Prostate gland (tissue), 2 donors: Measurements from ENCODE around the gene WNT5B. TPM values are rescaled to one million over a fixed set of nuclear protein-coding genes. Genes with fewer than 3 reads are reported as not detected.
"Not testable (repeated sequence)": the region's sequence is repeated elsewhere in the genome, so short reads cannot be mapped to it uniquely, and the experiment has no call there.

Source experiments
- DNase-seq: peaks from one replicate; pipeline ENCODE4 v3.0.0-alpha.2; 2019; ENCODE audit warnings: low spot score
- H3K27ac ChIP-seq, 2 donors: fragments of 200-600 bp; sonication (generic); 2 replicates each; pipeline ENCODE4 v1.5.1; 2017 to 2019
- H3K27me3 ChIP-seq: fragments of 200-600 bp; sonication (generic); replicated peaks from 2 replicates; pipeline ENCODE4 v1.5.1; 2019; ENCODE audit not compliant: insufficient read depth
- H3K36me3 ChIP-seq, 2 donors: fragments of 200-600 bp; sonication (generic); 1 replicate in 1 of 2; 2 replicates in 1 of 2; pipeline versions ENCODE4 v1.5.1 to v1.8.1; 2017 to 2019
- H3K4me1 ChIP-seq: fragments of 200-600 bp; sonication (generic); replicated peaks from 2 replicates; pipeline ENCODE4 v1.5.1; 2019
- H3K4me3 ChIP-seq, 2 donors: fragments of 200-600 bp; sonication (generic); 2 replicates each; pipeline ENCODE4 v1.5.1; 2017 to 2019
- H3K9me3 ChIP-seq: fragments of 200-600 bp; sonication (generic); 2 replicates; pipeline ENCODE4 v1.5.1; 2017
- CTCF ChIP-seq, 4 experiments: fragments of 200-600 bp in 2 of 4; fragments of 450-650 bp in 2 of 4; sonication (generic) in 2 of 4; IDR thresholded peaks; 1 replicate in 3 of 4; 2 replicates in 1 of 4; pipeline ENCODE4 v1.5.1; 2016 to 2019; ENCODE audit warnings: antibody characterized with exemption in 4 of 4, mild to moderate bottlenecking in 2 of 4, moderate library complexity in 2 of 4
- POLR2A ChIP-seq: fragments of 450-650 bp; IDR thresholded peaks from one replicate; pipeline ENCODE4 v1.6.1; 2016; ENCODE audit warnings: antibody characterized with exemption, mild to moderate bottlenecking
- POLR2AphosphoS5 ChIP-seq: sonication (generic); formaldehyde crosslinking; IDR thresholded peaks from one replicate; pipeline ENCODE4 v1.6.1; 2017; ENCODE audit warnings: antibody characterized with exemption
- WGBS: methylation state at CpG from one replicate; pipeline ENCODE4 v1.1.5; 2018; 5-methylcytosine and 5-hydroxymethylcytosine counted together
- intact Hi-C: fragments of 100-400 bp; cut with DNase I; formaldehyde crosslinking; loops from one replicate; pipeline ENCODE4 v1.14.2; 2022
- total RNA-seq, 2 donors: library from RNA; depleted of rRNA; stranded (reverse); fragments of >200 nt; gene quantifications; one replicate each; pipeline ENCODE4 v1.1.0, GENCODE V29; 2016

The WNT5B gene
- total RNA-seq, 2 donors from 2014 or later, result 34.6 to 65.4 TPM

DNA sequence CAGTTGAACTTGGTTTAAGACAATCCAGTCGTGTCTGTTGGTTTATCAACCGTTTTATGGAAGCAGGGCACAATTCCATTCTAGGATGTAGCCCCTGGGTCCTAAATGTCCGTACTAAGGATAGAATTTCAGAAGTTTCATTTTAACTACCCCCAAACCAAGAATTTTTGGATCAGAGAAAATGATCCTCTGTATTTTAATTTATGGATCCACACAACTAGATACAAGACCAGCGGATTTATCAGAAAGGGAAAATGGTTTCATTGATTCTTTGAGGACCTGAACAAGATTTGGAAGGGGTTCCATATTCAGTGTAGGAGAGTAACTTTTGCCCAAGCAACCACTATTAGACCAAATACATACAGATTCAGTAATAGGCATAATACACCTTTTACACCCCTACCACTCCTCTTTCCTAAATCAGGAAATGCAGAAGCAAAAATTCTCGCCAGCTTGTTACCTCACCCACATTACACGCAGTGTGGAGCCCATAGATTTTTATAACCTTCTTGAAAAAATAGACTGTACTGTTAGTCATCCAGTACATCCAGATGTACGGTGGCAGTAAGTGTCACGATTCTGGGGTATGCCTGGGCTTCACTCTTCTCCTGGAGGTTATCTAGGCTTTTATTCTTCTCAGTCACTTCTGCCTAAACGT, 33.2 kb upstream of the WNT5B start:
- 63% methylated on average over 9 of the region's 9 CpGs for WGBS

DNA sequence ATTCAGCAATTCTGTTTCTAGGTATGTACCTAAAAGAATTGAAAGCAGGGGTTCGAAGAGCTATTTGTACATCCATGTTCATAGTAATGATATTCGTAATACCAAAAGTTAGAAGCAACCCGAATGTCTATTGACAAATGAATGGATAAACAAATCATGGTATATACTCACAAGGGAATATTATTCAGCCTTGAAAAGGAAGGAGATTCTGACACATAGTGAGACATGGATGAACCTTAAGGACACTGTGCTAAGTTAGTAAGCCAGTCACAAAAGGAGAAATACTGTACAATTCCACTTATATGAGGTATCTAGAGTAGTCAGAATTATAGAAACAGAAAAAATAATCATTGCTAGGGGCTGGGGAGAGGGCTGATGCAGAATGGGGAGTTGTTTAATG, 30.3 kb upstream of the WNT5B start:
- TF ChIP-seq CTCF (IDR thresholded peaks at IDR 0.05) (no peak), POLR2AphosphoS5 (no peak), POLR2A (no peak)
- Histone ChIP-seq H3K9me3 (no peaks in the 10 kb centered on the region), H3K4me1 (no peaks in the 10 kb centered on the region), H3K36me3 (no peaks in the 10 kb centered on the region), H3K27me3 (no peaks in the 10 kb centered on the region), H3K4me3 (no peak overlapping the region), H3K27ac (no peak overlapping the region)
- 97% methylated on average over 3 of the region's 3 CpGs for whole genome bisulfite sequencing
- no peak for DNase-seq
- intact Hi-C loops, result loop anchor here (10.0 kb wide), 2 partner anchors 954 to 1024 kb away; no protein-coding TSS in a partner anchor

More for the DNA sequence above, 33.2 kb upstream of the WNT5B start:
- Histone ChIP-seq H3K27me3 (no peaks in the 10 kb centered on the region), H3K36me3 (no peaks in the 10 kb centered on the region), H3K27ac (peak overlapping the region; percentile 96 to 97), H3K4me1 (peaks cover 7% of the 10 kb centered on the region), H3K9me3 (no peaks in the 10 kb centered on the region), H3K4me3 (no peak overlapping the region)
- intact Hi-C loops, result loop anchor here (10.0 kb wide), 2 partner anchors 951 to 1021 kb away; no protein-coding TSS in a partner anchor
- DNase-seq, result no peak
- TF ChIP-seq CTCF (IDR thresholded peaks at IDR 0.05) (no peak), POLR2A (no peak), POLR2AphosphoS5 (no peak)

GRCh38 chr12:1602706-1603105, 26.3 kb upstream of the WNT5B start:
- peaks cover 14% of the 10 kb centered on the region for H3K4me1 ChIP-seq
- H3K27ac ChIP-seq, result peak overlapping the region in 1 of 2 donors; percentile 41
- WGBS, result 89% methylated on average over 9 of the region's 9 CpGs
- H3K4me3 ChIP-seq, H3K9me3 ChIP-seq, H3K36me3 ChIP-seq, DNase-seq, H3K27me3 ChIP-seq, intact Hi-C loops: not testable (repeated sequence)

DNA sequence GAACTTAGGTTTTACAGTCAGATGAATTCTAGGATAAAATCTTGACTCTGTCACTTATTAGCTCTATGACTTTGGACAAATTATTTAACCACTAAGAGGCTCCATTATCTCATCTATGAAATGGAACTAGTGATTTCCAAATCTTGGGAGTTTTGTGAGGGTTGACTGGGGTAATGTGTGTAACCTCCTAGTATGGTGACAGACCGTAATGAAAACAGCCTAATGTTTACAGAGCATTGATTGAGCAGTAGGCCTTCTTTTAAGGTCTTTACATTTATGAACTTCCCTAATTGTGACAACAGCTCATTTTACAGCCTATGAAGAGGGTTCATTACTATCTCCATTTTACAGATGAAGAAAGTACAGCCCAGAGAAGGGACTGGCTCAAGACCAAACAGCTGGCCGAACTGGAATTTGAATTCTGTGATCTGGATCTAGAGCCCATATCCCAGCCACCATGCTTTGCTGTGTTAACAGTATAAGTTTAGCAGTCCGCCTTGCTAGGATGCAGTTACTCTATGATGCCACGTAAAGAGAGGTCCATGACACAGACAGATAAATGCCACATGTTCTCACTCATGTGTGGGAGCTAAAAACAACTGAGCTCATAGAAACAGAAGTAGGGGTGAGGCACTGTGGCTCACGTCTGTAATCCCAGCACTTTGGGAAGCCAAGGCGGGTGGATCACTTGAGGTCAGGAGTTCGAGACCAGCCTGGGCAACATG, 25.6 kb upstream of the WNT5B start:
- DNase-seq, result no peak
- H3K27ac ChIP-seq, result peak overlapping the region; percentile 88 to 92
- TF ChIP-seq CTCF (IDR thresholded peaks at IDR 0.05) (no peak), POLR2A (no peak), POLR2AphosphoS5 (no peak)
- H3K4me3 ChIP-seq, result no peak overlapping the region
- WGBS, result 76% methylated on average over 7 of the region's 7 CpGs
- H3K9me3 ChIP-seq, result no peaks in the 10 kb centered on the region
- intact Hi-C loops, result no loop called here
- no peaks in the 10 kb centered on the region for H3K36me3 ChIP-seq
- H3K4me1 ChIP-seq, result peaks cover 17% of the 10 kb centered on the region
- no peaks in the 10 kb centered on the region for H3K27me3 ChIP-seq

DNA sequence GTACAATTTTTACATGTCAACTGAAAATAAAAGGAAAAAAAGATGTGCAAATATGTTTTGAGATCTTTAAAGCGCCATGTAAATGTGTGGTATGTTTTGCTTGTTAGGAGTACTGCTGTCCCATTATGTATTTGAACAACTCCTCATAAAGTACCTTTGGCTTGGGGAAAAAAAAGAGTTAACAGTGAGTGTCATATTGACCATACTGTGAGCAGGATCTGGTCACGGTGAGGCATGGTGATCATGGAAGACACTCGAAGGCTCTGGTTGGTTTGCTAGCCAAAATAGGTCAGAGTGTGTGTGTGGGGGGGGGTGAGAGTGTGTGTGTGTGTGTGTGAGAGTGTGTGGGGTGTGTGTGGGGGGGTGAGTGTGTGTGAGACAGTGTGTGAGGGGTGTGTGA, 24.6 kb upstream of the WNT5B start:
- H3K27me3 ChIP-seq, result no peaks in the 10 kb centered on the region
- peaks cover 18% of the 10 kb centered on the region for H3K4me1 ChIP-seq
- H3K4me3 ChIP-seq, result no peak overlapping the region
- TF ChIP-seq POLR2A (no peak), POLR2AphosphoS5 (peak; percentile 13)
- WGBS, result 42% methylated on average over 3 of the region's 3 CpGs
- H3K36me3 ChIP-seq, result no peaks in the 10 kb centered on the region
- peak overlapping the region; percentile 88 to 92 for H3K27ac ChIP-seq
- DNase-seq, result no peak
- H3K9me3 ChIP-seq, result no peaks in the 10 kb centered on the region
- intact Hi-C loops, result no loop called here
